GM06990 (cell line): ENCODE data around the gene CEP128.

ENCODE experiments used
- DNase-seq: peaks from one replicate; pipeline ENCODE4 v3.0.0-alpha.2; 2011; ENCODE audit not compliant: insufficient read length; ENCODE audit errors: extremely low read depth
- H3K27me3 ChIP-seq: replicated peaks from 2 replicates; pipeline ENCODE4 v1.6.0; 2011; ENCODE audit warnings: low read length; ENCODE audit not compliant: control insufficient read depth, insufficient read depth
- H3K36me3 ChIP-seq: 2 replicates; pipeline ENCODE4 v1.5.1; 2011; ENCODE audit warnings: low read length; ENCODE audit not compliant: control insufficient read depth, insufficient read depth
- H3K4me3 ChIP-seq: replicated peaks from 2 replicates; pipeline ENCODE4 v1.5.1; 2011; ENCODE audit warnings: low read depth, mild to moderate bottlenecking, control low read depth, low read length
- CTCF ChIP-seq: IDR thresholded peaks from 2 replicates; pipeline ENCODE4 v1.5.1; 2011; ENCODE audit warnings: low read length, control low read depth, mild to moderate bottlenecking, inconsistent platforms; ENCODE audit not compliant: insufficient read depth, poor library complexity, severe bottlenecking

The CEP128 gene

GRCh38 chr14:80664576-80664975 is 277.0 kb downstream of the CEP128 start:
- no peak for DNase-seq
- Histone ChIP-seq H3K27me3 (no peaks in the 10 kb centered on the region), H3K36me3 (no peaks in the 10 kb centered on the region), H3K4me3 (no peak overlapping the region)
- no peak for TF ChIP-seq CTCF

GRCh38 chr14:80663541-80663940 is 278.0 kb downstream of the CEP128 start:
- Histone ChIP-seq H3K4me3 (no peak overlapping the region), H3K27me3 (no peaks in the 10 kb centered on the region), H3K36me3 (no peaks in the 10 kb centered on the region)
- no peak for DNase-seq
- TF ChIP-seq CTCF: no peak

- Histone ChIP-seq H3K4me3 (no peak overlapping the region), H3K36me3 (no peaks in the 10 kb centered on the region), H3K27me3 (no peaks in the 10 kb centered on the region)
- no peak for TF ChIP-seq CTCF
- DNase-seq: no peak
Observed at GRCh38 chr14:80659783-80660182, 281.8 kb downstream of the CEP128 start.

- no peak for TF ChIP-seq CTCF
- Histone ChIP-seq H3K27me3 (no peaks in the 10 kb centered on the region), H3K36me3 (no peaks in the 10 kb centered on the region), H3K4me3 (no peak overlapping the region)
- DNase-seq: no peak
Observed at GRCh38 chr14:80658733-80659132, 282.8 kb downstream of the CEP128 start.

GRCh38 chr14:80658155-80658554 is 283.4 kb downstream of the CEP128 start:
- no peak for TF ChIP-seq CTCF
- H3K27me3 ChIP-seq: no peaks in the 10 kb centered on the region
- H3K36me3 ChIP-seq: no peaks in the 10 kb centered on the region
- no peak for DNase-seq
- no peak overlapping the region for H3K4me3 ChIP-seq

GRCh38 chr14:80653956-80654355 is 287.6 kb downstream of the CEP128 start:
- no peak for DNase-seq
- no peak for TF ChIP-seq CTCF
- H3K36me3 ChIP-seq: no peaks in the 10 kb centered on the region
- no peak overlapping the region for H3K4me3 ChIP-seq
- H3K27me3 ChIP-seq: no peaks in the 10 kb centered on the region
